Large intestine (tissue), 12 donors: ENCODE measurements around the gene FTMT. TPM values are rescaled to one million over a fixed set of nuclear protein-coding genes. Genes with fewer than 3 reads are reported as not detected.
A peak's percentile ranks its signal among the peaks of the same experiment; 100 is the strongest.
"Not testable (repeated sequence)": the region's sequence is repeated elsewhere in the genome, so short reads cannot be mapped to it uniquely, and the experiment has no call there.

Experiments used
- DNase-seq, 2 donors: peaks; one replicate each; pipeline versions ENCODE4 v3.0.0 to v3.0.0-alpha.2; 2013
- H3K27ac ChIP-seq: one replicate; pipeline ENCODE4 v1.5.1; 2013; ENCODE audit warnings: low read length
- H3K27me3 ChIP-seq: 2 replicates; pipeline ENCODE4 v1.6.1; 2013; ENCODE audit warnings: low read length; ENCODE audit not compliant: control insufficient read depth, insufficient read depth
- H3K36me3 ChIP-seq: 2 replicates; pipeline ENCODE4 v1.6.1; 2013; ENCODE audit warnings: low read length; ENCODE audit not compliant: control insufficient read depth, insufficient read depth
- H3K4me1 ChIP-seq: one replicate; pipeline ENCODE4 v1.6.1; 2013; ENCODE audit warnings: low read length; ENCODE audit not compliant: control insufficient read depth, insufficient read depth
- H3K4me3 ChIP-seq: one replicate; pipeline ENCODE4 v1.5.1; 2013; ENCODE audit warnings: low read length
- H3K9me3 ChIP-seq: one replicate; pipeline ENCODE4 v1.6.1; 2013; ENCODE audit warnings: mild to moderate bottlenecking, low read depth, low read length, moderate library complexity; ENCODE audit not compliant: control insufficient read depth
- WGBS: methylation state at CpG from one replicate; pipeline ENCODE4 v1.1.5; 2013; ENCODE audit warnings: low lambda C conversion rate; ENCODE audit not compliant: insufficient coverage; 5-methylcytosine and 5-hydroxymethylcytosine counted together
- long read RNA-seq, 11 donors: transcript quantifications; one replicate each; lab custom pipeline, GENCODE V29; 2026
- polyA plus RNA-seq: library from polyadenylated mRNA; unstranded; fragments of 120-200 nt; gene quantifications from one replicate; pipeline ENCODE4 v1.2.1, GENCODE V29; 2013

Gene FTMT
- polyA plus RNA-seq = 0.07 TPM
- long read RNA-seq, donor 1 = 0 reads
- long read RNA-seq, donor 2, partial matches to known transcripts = 0 of 1 reads
- long read RNA-seq, donor 2, other reads (novel, unspliced or antisense) = 0 of 1 reads
- long read RNA-seq, donor 3 = 0 reads
- long read RNA-seq, donor 4 = 0 reads
- long read RNA-seq, donor 5 = 0 reads
- long read RNA-seq, donor 6 = 0 reads
- long read RNA-seq, donor 7 = 0 reads
- long read RNA-seq, donor 8 = 0 reads
- long read RNA-seq, donor 9 = 0 reads
- long read RNA-seq, donor 10 = 0 reads
- long read RNA-seq, donor 11 = 0 reads

DNA sequence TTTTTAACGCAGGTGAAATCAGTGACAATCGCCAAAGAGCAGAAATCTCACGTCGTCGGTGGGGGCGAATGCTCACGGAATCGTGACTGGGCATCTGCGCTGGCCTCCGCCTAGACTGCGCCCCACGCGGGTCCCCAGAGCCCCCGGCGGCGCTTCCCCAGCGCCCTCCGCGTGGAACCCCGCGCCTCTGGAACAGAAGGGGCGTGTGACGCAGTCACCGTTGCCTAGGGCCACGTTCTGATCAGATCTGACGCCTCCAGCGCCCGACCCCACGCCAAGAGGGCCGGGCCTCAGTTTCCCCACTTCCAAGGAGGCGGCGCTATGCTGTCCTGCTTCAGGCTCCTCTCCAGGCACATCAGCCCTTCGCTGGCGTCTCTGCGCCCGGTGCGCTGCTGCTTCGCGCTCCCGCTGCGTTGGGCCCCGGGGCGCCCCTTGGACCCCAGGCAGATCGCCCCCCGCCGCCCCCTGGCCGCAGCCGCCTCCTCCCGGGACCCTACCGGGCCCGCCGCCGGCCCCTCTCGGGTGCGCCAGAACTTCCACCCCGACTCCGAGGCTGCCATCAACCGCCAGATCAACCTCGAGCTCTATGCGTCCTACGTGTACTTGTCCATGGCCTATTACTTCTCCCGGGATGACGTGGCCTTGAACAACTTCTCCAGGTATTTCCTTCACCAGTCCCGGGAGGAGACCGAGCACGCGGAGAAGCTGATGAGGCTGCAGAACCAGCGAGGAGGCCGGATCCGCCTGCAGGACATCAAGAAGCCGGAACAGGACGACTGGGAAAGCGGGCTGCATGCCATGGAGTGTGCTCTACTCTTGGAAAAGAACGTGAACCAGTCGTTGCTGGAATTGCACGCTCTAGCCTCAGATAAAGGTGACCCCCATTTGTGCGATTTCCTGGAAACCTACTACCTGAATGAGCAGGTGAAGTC is at the start of gene FTMT:
Gene FTMT (plus strand): TSS at position 240 of the 932 bp plus-strand sequence. CDS start 82 bp downstream, at position 322.
- no CpG with 5 or more reads among the region's 77 CpGs for WGBS
- no peak for DNase-seq
- Histone ChIP-seq H3K36me3 (no peaks in the 10 kb centered on the region), H3K4me1 (no peaks in the 10 kb centered on the region), H3K27ac (no peak within 1 kb of the TSS), H3K4me3 (no peak within 1 kb of the TSS), H3K9me3 (peaks cover 15% of the 10 kb centered on the region), H3K27me3 (no peaks in the 10 kb centered on the region)

DNA sequence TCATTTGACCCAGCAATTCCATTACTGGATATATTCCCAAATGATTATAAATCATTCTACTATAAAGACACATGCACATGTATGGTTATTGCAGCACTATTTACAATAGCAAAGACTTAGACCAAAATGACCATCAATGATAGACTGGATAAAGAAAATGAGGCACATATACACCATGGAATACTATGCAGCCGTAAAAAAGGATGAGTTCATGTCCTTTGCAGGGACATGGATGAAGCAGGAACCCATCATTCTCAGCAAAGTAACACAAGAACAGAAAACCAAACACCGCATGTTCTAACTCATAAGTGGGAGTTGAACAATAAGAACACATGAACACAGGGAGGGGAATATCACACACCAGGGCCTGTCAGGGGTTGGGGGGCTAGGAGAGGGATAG is 46.4 kb upstream of the FTMT start:
- not testable (repeated sequence) for H3K4me3 ChIP-seq, H3K9me3 ChIP-seq, DNase-seq, H3K4me1 ChIP-seq, H3K36me3 ChIP-seq, H3K27me3 ChIP-seq, H3K27ac ChIP-seq
- 100% methylated on average over 2 of the region's 2 CpGs for WGBS

DNA sequence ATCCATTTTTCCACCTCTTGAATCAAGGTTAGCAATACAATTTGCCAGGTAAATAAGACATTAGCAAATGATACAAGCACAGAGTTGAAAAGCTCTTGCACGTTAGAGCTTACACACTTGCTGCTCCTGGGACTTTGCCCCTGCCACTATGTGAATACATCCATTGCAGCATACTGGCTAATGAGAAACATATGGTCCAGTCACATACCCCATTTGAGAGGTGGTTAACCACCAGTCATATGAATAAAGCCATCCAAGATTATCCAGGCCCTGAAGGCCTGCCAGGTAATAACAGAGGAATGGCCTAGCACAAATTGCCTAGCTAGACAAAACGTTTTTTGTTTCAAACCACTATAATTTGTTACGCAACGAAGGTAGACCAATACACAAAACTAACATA is 45.8 kb upstream of the FTMT start:
- peak; percentile 32 to 57 for DNase-seq
- Histone ChIP-seq H3K36me3 (no peaks in the 10 kb centered on the region), H3K4me3 (no peak overlapping the region), H3K9me3 (no peaks in the 10 kb centered on the region), H3K27me3 (no peaks in the 10 kb centered on the region), H3K27ac (no peak overlapping the region), H3K4me1 (no peaks in the 10 kb centered on the region)
- WGBS = no CpG with 5 or more reads among the region's 4 CpGs

DNA sequence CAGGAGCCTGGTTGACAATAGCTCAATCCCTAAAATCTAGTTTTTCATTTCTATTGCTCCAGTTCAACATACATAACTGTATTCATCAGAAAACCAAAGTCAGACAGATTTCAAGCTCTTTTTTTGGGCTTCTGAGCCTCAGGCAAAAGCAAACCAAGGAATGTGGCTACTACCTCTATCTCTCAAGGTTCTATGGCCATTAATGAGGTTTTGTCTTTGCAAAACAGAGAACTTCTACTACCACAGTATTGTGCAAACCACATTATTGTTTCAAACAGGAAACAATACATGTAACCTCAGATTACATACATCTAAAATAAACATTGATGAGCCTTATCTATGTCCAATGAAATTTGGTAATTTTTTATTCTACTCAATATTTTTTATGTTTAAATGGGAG is 35.5 kb upstream of the FTMT start:
- no peak overlapping the region for H3K4me3 ChIP-seq

DNA sequence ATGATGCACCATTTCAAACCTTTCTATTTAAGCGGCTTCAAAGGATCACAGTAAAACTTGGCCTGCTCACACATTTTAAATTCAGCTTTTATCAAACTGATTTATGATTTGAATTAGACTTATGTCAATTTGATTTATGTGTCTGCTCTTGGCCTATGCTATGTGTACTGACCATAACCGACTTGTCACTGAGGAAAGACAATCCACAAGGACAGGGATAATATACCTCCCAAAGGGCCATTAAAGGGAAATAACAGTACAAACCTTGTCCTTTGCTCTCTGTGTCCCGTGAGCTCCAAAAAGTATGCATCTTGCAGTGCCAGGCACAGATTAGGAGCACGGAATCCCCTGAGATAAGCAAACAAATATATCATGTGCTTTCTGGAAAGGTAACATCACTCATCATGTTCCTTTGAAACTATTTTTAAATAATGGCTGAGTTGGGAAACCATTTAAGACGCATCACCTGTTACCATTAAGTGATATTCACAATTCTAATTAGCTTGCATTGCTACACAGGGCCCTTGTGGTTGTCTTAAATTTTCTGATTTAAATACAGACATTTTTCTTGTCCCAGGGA is 31.9 kb upstream of the FTMT start:
- no peak overlapping the region for H3K27ac ChIP-seq
- 40% methylated on average over 1 of the region's 5 CpGs for whole genome bisulfite sequencing
- H3K4me3 ChIP-seq = no peak overlapping the region
- DNase-seq = no peak
- no peaks in the 10 kb centered on the region for H3K36me3 ChIP-seq
- no peaks in the 10 kb centered on the region for H3K27me3 ChIP-seq
- no peaks in the 10 kb centered on the region for H3K9me3 ChIP-seq
- no peaks in the 10 kb centered on the region for H3K4me1 ChIP-seq

More for the DNA sequence above, 35.5 kb upstream of the FTMT start:
- DNase-seq = no peak
- H3K27ac ChIP-seq = no peak overlapping the region
- no peaks in the 10 kb centered on the region for H3K9me3 ChIP-seq
- H3K4me1 ChIP-seq = no peaks in the 10 kb centered on the region
- no peaks in the 10 kb centered on the region for H3K36me3 ChIP-seq
- H3K27me3 ChIP-seq = no peaks in the 10 kb centered on the region

DNA sequence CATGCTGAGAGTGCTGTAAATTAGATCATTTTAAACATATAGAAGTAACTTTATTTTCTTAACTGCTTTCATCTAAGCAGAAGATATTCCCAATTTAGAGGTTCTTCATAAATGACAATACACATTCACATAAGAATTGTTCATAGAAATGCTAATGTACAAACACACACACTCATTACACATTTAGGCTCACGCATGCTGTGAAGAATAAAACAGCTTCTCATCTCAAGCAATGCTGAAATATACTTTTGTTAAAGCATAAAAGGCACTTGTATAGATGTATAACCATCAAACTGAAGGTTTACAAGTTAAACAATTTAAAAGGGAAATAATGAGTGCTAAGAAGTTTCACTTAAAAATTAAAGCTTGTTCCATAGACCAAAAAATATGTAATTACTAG is 18.1 kb upstream of the FTMT start:
- no peak overlapping the region for H3K27ac ChIP-seq
- H3K36me3 ChIP-seq = no peaks in the 10 kb centered on the region
- H3K4me3 ChIP-seq = no peak overlapping the region
- DNase-seq = no peak
- no peaks in the 10 kb centered on the region for H3K27me3 ChIP-seq
- WGBS = 80% methylated on average over 1 of the region's 1 CpG
- peaks cover 5% of the 10 kb centered on the region for H3K9me3 ChIP-seq
- no peaks in the 10 kb centered on the region for H3K4me1 ChIP-seq

DNA sequence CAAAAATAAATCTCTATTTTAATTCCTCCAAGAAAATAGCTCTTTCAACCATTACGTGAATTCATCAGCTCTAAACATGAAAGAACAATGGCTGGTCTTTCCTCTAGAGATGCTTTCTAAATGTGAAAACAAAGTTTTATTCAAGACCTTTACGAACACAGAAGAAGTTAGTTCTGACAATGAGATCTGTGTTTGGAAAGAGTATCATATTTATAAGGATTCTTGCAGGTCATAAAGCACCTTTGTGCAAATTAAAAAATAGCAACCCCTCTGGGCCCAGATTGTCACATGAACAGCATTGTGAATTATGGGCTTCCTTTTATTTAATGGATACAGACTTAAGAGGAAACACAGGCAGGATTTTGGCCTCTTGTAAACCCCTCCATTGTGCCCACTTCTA is 17.7 kb upstream of the FTMT start:
- H3K9me3 ChIP-seq = peaks cover 4% of the 10 kb centered on the region
- H3K4me3 ChIP-seq = no peak overlapping the region
- no peaks in the 10 kb centered on the region for H3K27me3 ChIP-seq
- WGBS = 86% methylated on average over 1 of the region's 2 CpGs
- no peak for DNase-seq
- no peak overlapping the region for H3K27ac ChIP-seq
- no peaks in the 10 kb centered on the region for H3K4me1 ChIP-seq
- no peaks in the 10 kb centered on the region for H3K36me3 ChIP-seq

DNA sequence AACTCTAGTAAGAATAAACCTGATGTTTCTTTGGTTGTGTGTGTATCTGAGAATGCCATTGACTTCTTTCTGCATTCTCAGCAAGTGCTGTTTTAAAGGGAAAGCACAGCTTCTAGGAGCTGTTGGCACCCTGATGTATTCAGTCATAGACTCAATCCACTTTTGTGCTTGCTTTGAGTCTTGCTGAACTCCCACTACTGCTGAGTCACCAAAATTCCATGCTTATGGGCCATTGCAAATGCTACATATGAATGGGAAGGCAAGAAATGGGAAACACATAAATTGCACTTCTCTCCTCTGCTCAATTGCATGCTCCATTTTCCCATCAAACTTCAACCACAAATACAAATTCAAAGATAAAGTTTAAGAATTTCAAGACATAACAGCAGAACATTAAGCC is 9.8 kb upstream of the FTMT start:
- H3K27ac ChIP-seq = no peak overlapping the region
- no peak overlapping the region for H3K4me3 ChIP-seq
- no peaks in the 10 kb centered on the region for H3K9me3 ChIP-seq
- H3K36me3 ChIP-seq = no peaks in the 10 kb centered on the region
- H3K27me3 ChIP-seq = no peaks in the 10 kb centered on the region
- DNase-seq = no peak
- no peaks in the 10 kb centered on the region for H3K4me1 ChIP-seq

DNA sequence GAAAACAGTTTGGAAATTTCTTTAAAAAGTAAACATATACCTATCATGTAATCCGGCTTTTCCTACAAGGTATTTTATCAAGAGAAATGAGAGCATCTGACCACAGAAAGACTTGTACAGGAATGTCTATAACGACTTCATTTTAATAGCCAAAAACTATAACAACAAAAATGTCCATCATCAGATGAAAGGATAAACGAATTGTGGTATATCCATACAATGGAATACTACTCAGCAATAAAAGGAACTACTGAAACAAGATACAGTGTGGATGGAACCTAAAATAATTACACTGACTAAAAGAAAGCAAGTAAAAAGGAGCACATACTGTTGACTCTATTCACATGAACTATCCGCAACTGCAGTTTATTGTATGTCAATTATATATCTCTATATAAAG is 1.4 kb upstream of the FTMT start:
- peaks cover 15% of the 10 kb centered on the region for H3K9me3 ChIP-seq
- no peaks in the 10 kb centered on the region for H3K27me3 ChIP-seq
- H3K36me3 ChIP-seq = no peaks in the 10 kb centered on the region
- WGBS = no CpG with 5 or more reads among the region's 4 CpGs
- H3K4me1 ChIP-seq = no peaks in the 10 kb centered on the region
- no peak overlapping the region for H3K27ac ChIP-seq
- no peak for DNase-seq
- no peak overlapping the region for H3K4me3 ChIP-seq

DNA sequence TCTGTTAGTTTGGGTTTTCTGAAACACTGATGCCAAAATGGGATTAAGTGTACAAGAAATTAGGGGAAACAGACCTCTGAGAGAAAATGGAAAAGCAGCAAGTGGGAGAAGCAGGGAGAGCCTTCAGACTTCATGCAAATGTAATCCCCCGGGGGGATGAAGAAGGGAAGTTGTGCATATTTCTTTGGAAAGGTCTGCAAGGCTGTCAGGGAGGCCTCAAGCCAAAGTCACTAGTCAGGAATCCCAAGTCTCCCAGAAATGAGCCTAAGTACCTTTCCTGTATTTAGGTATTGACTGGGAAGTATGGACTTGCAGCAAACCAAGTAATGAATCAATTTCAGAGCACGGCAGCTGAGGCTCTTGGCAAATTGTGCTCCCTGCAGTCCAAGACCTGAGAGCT is 2.2 kb downstream of the FTMT start:
- no peak for DNase-seq
- Histone ChIP-seq H3K27me3 (no peaks in the 10 kb centered on the region), H3K4me1 (no peaks in the 10 kb centered on the region), H3K4me3 (no peak overlapping the region), H3K27ac (no peak overlapping the region), H3K36me3 (no peaks in the 10 kb centered on the region), H3K9me3 (peaks cover 15% of the 10 kb centered on the region)
- WGBS = no CpG with 5 or more reads among the region's 2 CpGs
